GM13977 (cell line): ENCODE results near the gene CCR4.
"Not testable (repeated sequence)": the region's sequence is repeated elsewhere in the genome, so short reads cannot be mapped to it uniquely, and the experiment has no call there.

Source experiments
- DNase-seq: peaks from one replicate; pipeline ENCODE4 v3.0.0; 2012; ENCODE audit warnings: low spot score
- in situ Hi-C: fragments of 300-500 bp; cut with MboI; formaldehyde crosslinking; loops from one replicate; pipeline ENCODE4 v1.12.0; 2022; ENCODE audit warnings: low sequenced_read_pairs, low pct_unique_long_range_greater_than_20kb, mixed read lengths, inconsistent platforms; ENCODE audit not compliant: unreplicated experiment
- TF ChIP-seq, protein P1 (sequence below): IDR thresholded peaks from 2 replicates; pipeline ENCODE4 v1.5.1; 2012; ENCODE audit warnings: mild to moderate bottlenecking, control low read depth; ENCODE audit not compliant: insufficient read depth; ENCODE audit errors: extremely low read depth, missing control alignments

Gene CCR4

GRCh38 chr3:32940726-32941125, 10.7 kb upstream of the CCR4 start:
- DNase-seq: no peak
- in situ Hi-C loops: loop anchor here (25.0 kb wide), 1 partner anchor 422 kb away; no protein-coding TSS in a partner anchor
- TF ChIP-seq, protein P1, sequence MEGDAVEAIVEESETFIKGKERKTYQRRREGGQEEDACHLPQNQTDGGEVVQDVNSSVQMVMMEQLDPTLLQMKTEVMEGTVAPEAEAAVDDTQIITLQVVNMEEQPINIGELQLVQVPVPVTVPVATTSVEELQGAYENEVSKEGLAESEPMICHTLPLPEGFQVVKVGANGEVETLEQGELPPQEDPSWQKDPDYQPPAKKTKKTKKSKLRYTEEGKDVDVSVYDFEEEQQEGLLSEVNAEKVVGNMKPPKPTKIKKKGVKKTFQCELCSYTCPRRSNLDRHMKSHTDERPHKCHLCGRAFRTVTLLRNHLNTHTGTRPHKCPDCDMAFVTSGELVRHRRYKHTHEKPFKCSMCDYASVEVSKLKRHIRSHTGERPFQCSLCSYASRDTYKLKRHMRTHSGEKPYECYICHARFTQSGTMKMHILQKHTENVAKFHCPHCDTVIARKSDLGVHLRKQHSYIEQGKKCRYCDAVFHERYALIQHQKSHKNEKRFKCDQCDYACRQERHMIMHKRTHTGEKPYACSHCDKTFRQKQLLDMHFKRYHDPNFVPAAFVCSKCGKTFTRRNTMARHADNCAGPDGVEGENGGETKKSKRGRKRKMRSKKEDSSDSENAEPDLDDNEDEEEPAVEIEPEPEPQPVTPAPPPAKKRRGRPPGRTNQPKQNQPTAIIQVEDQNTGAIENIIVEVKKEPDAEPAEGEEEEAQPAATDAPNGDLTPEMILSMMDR: no peak

DNA sequence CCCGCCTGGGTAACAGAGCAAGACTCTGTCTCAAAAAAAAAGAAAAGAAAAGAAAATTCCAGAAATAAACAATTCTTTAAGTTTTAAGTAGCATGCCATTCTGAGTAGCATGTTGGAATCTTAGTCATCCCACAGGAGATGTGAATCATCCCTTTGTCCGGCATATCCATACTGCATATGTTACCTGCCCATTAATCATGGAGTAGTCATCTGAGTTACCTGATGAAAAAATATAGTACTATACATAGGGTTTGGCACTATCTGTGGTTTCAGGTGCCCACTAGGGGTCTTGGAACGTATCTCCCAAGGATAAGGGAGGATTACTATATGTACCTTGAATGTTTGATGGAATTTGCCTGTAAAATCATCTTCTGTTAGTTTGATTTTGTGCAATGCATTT, 6.3 kb upstream of the CCR4 start:
- DNase-seq: no peak
- TF ChIP-seq, protein P1: no peak
- in situ Hi-C loops: loop anchor here (25.0 kb wide), 1 partner anchor 417 kb away; no protein-coding TSS in a partner anchor

DNA sequence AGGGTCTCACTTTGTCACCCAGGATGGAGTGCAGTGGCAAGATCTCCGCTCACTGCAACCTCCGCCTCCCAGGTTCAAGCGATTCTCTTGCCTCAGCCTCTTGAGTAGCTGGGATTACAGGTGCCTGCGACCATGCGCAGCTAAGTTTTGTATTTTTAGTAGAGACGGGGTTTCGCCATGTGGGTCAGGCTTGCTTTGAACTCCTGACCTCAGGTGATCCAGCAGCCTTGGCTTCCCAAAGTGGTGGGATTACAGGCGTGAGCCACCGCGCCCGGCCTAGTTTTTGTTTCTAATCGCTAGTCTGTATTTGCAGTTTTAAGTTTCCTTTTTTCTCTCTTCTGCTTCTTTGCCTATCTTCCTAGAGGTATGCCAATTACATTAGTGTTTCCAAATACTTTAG, 5.8 kb upstream of the CCR4 start:
- in situ Hi-C loops: loop anchor here (25.0 kb wide), 1 partner anchor 417 kb away; no protein-coding TSS in a partner anchor
- DNase-seq: not testable (repeated sequence)

DNA sequence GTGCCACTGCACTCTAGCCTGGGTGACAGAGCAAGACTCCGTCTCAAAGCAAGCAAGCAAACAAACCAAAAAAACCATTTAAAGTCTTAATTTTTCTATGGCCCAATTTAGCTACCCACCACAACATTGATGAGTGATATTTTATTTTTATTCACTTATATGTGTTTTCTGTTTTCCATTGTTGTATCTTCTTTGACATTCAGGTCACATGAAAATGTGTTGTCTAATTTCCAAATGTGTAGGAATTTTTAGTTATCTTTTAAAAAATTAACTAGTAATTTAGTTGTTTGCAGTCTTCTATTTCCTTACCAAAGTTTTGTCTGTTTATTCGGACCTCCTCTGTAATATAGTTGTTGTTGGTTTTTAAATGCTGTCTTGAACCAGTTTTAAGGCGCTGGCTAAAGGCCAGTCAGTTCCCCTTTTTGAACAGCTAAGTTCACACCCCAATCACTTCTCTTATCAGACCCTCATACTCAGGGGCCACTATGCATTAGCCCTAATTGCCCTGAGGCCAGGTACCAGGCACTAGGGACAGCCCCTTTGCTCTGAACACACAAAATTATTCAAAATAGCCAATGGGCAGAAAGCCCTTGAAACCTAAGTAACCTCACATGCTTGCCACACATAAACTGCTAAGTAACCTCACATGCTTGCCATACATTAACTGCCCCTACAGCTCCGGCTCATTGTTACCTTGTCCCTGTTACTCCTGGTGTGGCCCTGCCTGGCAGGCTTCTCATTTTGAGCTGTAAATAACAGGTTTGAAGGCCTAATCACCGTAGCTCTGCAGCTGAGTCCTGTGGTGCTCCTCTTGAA, 4.3 kb upstream of the CCR4 start:
- no peak for DNase-seq
- TF ChIP-seq, protein P1: no peak
- in situ Hi-C loops: loop anchor here (25.0 kb wide), 1 partner anchor 415 kb away; no protein-coding TSS in a partner anchor

GRCh38 chr3:32947789-32948238, 3.6 kb upstream of the CCR4 start:
- DNase-seq: peak; percentile 52
- TF ChIP-seq, protein P1: peak; percentile 82
- in situ Hi-C loops: loop anchor here (25.0 kb wide), 1 partner anchor 414 kb away; no protein-coding TSS in a partner anchor

- DNase-seq: no peak
- TF ChIP-seq, protein P1: no peak
- in situ Hi-C loops: loop anchor here (25.0 kb wide), 1 partner anchor 413 kb away; no protein-coding TSS in a partner anchor
Observed at GRCh38 chr3:32948625-32949445, 2.6 kb upstream of the CCR4 start.

GRCh38 chr3:32950516-32950915, 928 bp upstream of the CCR4 start:
- in situ Hi-C loops: loop anchor here (5.0 to 25.0 kb wide), 2 partner anchors 122 to 837 kb away; partner anchors contain the start of gene PDCD6IP
- no peak for DNase-seq
- TF ChIP-seq, protein P1: no peak
